DND-41 (cell line): ENCODE measurements around the gene C22orf42.
A peak's percentile ranks its signal among the peaks of the same experiment; 100 is the strongest.

Experiments
- ATAC-seq: fragments of 200-7000 bp; cut with Tn5 transposase; 3 replicates; pipeline ENCODE4 v1.9.1; 2021; ENCODE audit warnings: low read depth; ENCODE audit not compliant: insufficient read depth
- DNase-seq: peaks from one replicate; pipeline ENCODE4 v3.0.0-alpha.2; 2020
- H2AFZ ChIP-seq: 2 replicates; pipeline ENCODE4 v1.6.0; 2012; ENCODE audit warnings: low read depth, low read length
- H3K27ac ChIP-seq: 2 replicates; pipeline ENCODE4 v1.5.1; 2012; ENCODE audit warnings: low read length, inconsistent platforms
- H3K27me3 ChIP-seq: fragments of 200-600 bp; sonication (generic); 2 replicates; pipeline ENCODE4 v1.6.0; 2012; ENCODE audit warnings: low read length, mild to moderate bottlenecking, inconsistent platforms; ENCODE audit not compliant: insufficient read depth, poor library complexity
- H3K36me3 ChIP-seq: 2 replicates; pipeline ENCODE4 v1.5.1; 2012; ENCODE audit warnings: low read length, inconsistent platforms; ENCODE audit not compliant: insufficient read depth
- H3K4me1 ChIP-seq: 2 replicates; pipeline ENCODE4 v1.5.1; 2012; ENCODE audit warnings: mild to moderate bottlenecking, low read length; ENCODE audit not compliant: insufficient read depth
- H3K4me2 ChIP-seq: 2 replicates; pipeline ENCODE4 v1.6.0; 2012; ENCODE audit warnings: mild to moderate bottlenecking, moderate library complexity, low read length, inconsistent platforms; ENCODE audit not compliant: insufficient read depth
- H3K4me3 ChIP-seq, 2 experiments: fragments of 200-600 bp in 1 of 2; shearing (Covaris generic) in 1 of 2; 2 replicates each; pipeline ENCODE4 v1.5.1; 2012 to 2016; ENCODE audit warnings: inconsistent platforms in 2 of 2, low read length in 2 of 2, mild to moderate bottlenecking in 2 of 2, low read depth in 1 of 2, moderate library complexity in 1 of 2
- H3K79me2 ChIP-seq: 2 replicates; pipeline ENCODE4 v1.6.0; 2012; ENCODE audit warnings: low read length, inconsistent platforms; ENCODE audit not compliant: insufficient read depth
- H3K9ac ChIP-seq: 2 replicates; pipeline ENCODE4 v1.6.0; 2012; ENCODE audit warnings: low read depth, mild to moderate bottlenecking, inconsistent platforms, low read length, moderate library complexity
- H3K9me3 ChIP-seq: 2 replicates; pipeline ENCODE4 v1.5.1; 2012; ENCODE audit warnings: low read length, moderate library complexity, mild to moderate bottlenecking, inconsistent platforms; ENCODE audit not compliant: insufficient read depth, severe bottlenecking
- H4K20me1 ChIP-seq: 2 replicates; pipeline ENCODE4 v1.6.0; 2012; ENCODE audit warnings: low read length; ENCODE audit not compliant: insufficient read depth
- CTCF ChIP-seq: IDR thresholded peaks from 2 replicates; pipeline ENCODE4 v1.5.1; 2012; ENCODE audit warnings: borderline replicate concordance, low read length, moderate library complexity, mild to moderate bottlenecking; ENCODE audit not compliant: poor library complexity, severe bottlenecking; ENCODE audit errors: extremely low read depth
- EZH2 ChIP-seq: IDR thresholded peaks from 3 replicates; pipeline ENCODE4 v1.6.1; 2012; ENCODE audit warnings: borderline replicate concordance, low read depth, mild to moderate bottlenecking, moderate library complexity, low read length, inconsistent platforms; ENCODE audit not compliant: severe bottlenecking

Gene C22orf42

GRCh38 chr22:32127904-32128303 lies 31.2 kb downstream of the C22orf42 start:
- H3K79me2 ChIP-seq: no peaks in the 10 kb centered on the region
- no peak overlapping the region for H3K4me3 ChIP-seq
- no peak overlapping the region for H3K9ac ChIP-seq
- H2AFZ ChIP-seq: no peak overlapping the region
- no peak overlapping the region for H3K27ac ChIP-seq
- no peaks in the 10 kb centered on the region for H3K36me3 ChIP-seq
- DNase-seq (no peak), ATAC-seq (no peak)
- TF ChIP-seq CTCF (peak; percentile 10), EZH2 (no peak)
- no peaks in the 10 kb centered on the region for H4K20me1 ChIP-seq
- no peaks in the 10 kb centered on the region for H3K4me1 ChIP-seq
- H3K27me3 ChIP-seq: no peaks in the 10 kb centered on the region
- H3K9me3 ChIP-seq: no peaks in the 10 kb centered on the region
- no peak overlapping the region for H3K4me2 ChIP-seq

DNA sequence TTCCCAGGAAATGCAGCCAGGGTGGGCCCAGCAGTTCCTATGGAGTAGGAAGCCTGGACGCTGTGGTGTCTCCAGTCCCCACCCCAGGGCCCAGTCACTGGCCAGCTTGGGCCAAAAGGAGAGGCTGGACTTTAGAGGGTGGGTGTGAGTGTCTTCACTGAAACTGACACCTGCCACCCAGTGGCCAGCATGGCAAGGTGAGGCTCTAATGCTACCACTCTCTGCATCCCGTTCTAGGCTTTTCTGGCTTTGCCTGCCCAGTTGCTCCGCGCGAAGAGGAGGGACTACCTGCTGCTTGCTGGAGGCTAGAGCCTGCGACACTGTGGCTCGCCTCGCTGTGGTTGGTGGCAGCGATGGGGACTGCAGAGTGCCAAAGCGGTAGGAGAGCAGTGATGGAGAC lies 35.4 kb downstream of the C22orf42 start:
- H4K20me1 ChIP-seq: no peaks in the 10 kb centered on the region
- TF ChIP-seq EZH2 (no peak), CTCF (peak; percentile 38)
- no peak for ATAC-seq
- H3K4me1 ChIP-seq: no peaks in the 10 kb centered on the region
- H3K27me3 ChIP-seq: no peaks in the 10 kb centered on the region
- no peak overlapping the region for H3K27ac ChIP-seq
- no peak for DNase-seq
- no peaks in the 10 kb centered on the region for H3K9me3 ChIP-seq
- no peaks in the 10 kb centered on the region for H3K36me3 ChIP-seq
- H3K4me3 ChIP-seq: no peak overlapping the region
- no peak overlapping the region for H3K4me2 ChIP-seq
- H3K9ac ChIP-seq: no peak overlapping the region
- H2AFZ ChIP-seq: no peak overlapping the region
- no peaks in the 10 kb centered on the region for H3K79me2 ChIP-seq

GRCh38 chr22:32122899-32123298 lies 36.2 kb downstream of the C22orf42 start:
- Histone ChIP-seq H3K4me2 (no peak overlapping the region), H2AFZ (no peak overlapping the region), H3K27ac (no peak overlapping the region), H3K36me3 (no peaks in the 10 kb centered on the region), H3K9me3 (no peaks in the 10 kb centered on the region), H3K9ac (no peak overlapping the region), H3K27me3 (no peaks in the 10 kb centered on the region), H3K4me3 (no peak overlapping the region), H3K4me1 (no peaks in the 10 kb centered on the region), H4K20me1 (no peaks in the 10 kb centered on the region), H3K79me2 (no peaks in the 10 kb centered on the region)
- no peak for DNase-seq
- TF ChIP-seq EZH2 (no peak), CTCF (no peak)
- no peak for ATAC-seq

GRCh38 chr22:32120603-32121002 lies 38.5 kb downstream of the C22orf42 start:
- Histone ChIP-seq H3K4me2 (no peak overlapping the region), H3K9me3 (no peaks in the 10 kb centered on the region), H3K4me3 (no peak overlapping the region), H3K36me3 (no peaks in the 10 kb centered on the region), H3K9ac (no peak overlapping the region), H2AFZ (no peak overlapping the region), H3K79me2 (no peaks in the 10 kb centered on the region), H4K20me1 (no peaks in the 10 kb centered on the region), H3K27ac (no peak overlapping the region), H3K4me1 (no peaks in the 10 kb centered on the region), H3K27me3 (peaks cover 7% of the 10 kb centered on the region)
- DNase-seq: no peak
- TF ChIP-seq EZH2 (no peak), CTCF (no peak)
- ATAC-seq: no peak
